Thoracic aorta (tissue), 2 donors: ENCODE results near the gene LGALS7. TPM values are rescaled to one million over a fixed set of nuclear protein-coding genes. Genes with fewer than 3 reads are reported as not detected.
"Not testable (repeated sequence)": the region's sequence is repeated elsewhere in the genome, so short reads cannot be mapped to it uniquely, and the experiment has no call there.

Experiments
- ATAC-seq: fragments of 150-250 bp; one replicate; pipeline ENCODE4 v1.8.0; 2017; ENCODE audit warnings: low read depth; ENCODE audit not compliant: insufficient number of reproducible peaks, low FRiP score
- DNase-seq: peaks from one replicate; pipeline ENCODE4 v3.0.0-alpha.2; 2020; ENCODE audit warnings: low spot score
- H3K27ac ChIP-seq, 2 donors: fragments of 200-600 bp; sonication (generic); 1 replicate in 1 of 2; 2 replicates in 1 of 2; pipeline ENCODE4 v1.5.1; 2016; ENCODE audit warnings: mild to moderate bottlenecking in 2 of 2, moderate library complexity in 2 of 2
- H3K27me3 ChIP-seq: fragments of 200-600 bp; sonication (generic); replicated peaks from 2 replicates; pipeline ENCODE4 v1.6.0; 2016; ENCODE audit warnings: mild to moderate bottlenecking; ENCODE audit not compliant: insufficient read depth
- H3K36me3 ChIP-seq: fragments of 200-600 bp; sonication (generic); one replicate; pipeline ENCODE4 v1.5.1; 2016
- H3K4me1 ChIP-seq, 2 donors: fragments of 200-600 bp; sonication (generic); 1 replicate in 1 of 2; 2 replicates in 1 of 2; pipeline versions ENCODE4 v1.5.1 to v1.6.0; 2016; ENCODE audit warnings: low read depth in 2 of 2, mild to moderate bottlenecking in 1 of 2; ENCODE audit not compliant: control insufficient read depth in 1 of 2
- H3K4me3 ChIP-seq: fragments of 200-600 bp; sonication (generic); 2 replicates; pipeline ENCODE4 v1.5.1; 2016; ENCODE audit warnings: mild to moderate bottlenecking
- H3K9me3 ChIP-seq: fragments of 200-600 bp; sonication (generic); 2 replicates; pipeline ENCODE4 v1.5.1; 2016
- CTCF ChIP-seq: fragments of 200-600 bp; sonication (generic); IDR thresholded peaks from one replicate; pipeline ENCODE4 v1.5.1; 2019; ENCODE audit warnings: antibody characterized with exemption
- total RNA-seq, 2 donors: library from RNA; depleted of rRNA; stranded (reverse); fragments of >200 nt; gene quantifications; one replicate each; pipeline versions ENCODE4 v1.1.0 to v1.2.3, GENCODE V29; 2016

Gene LGALS7
- total RNA-seq, 2 donors from 2014 or later, result not detected

- no peaks in the 10 kb centered on the region for H3K27me3 ChIP-seq
- ATAC-seq (no peak), DNase-seq (no peak)
- H3K27ac ChIP-seq, result no peak overlapping the region
- no peaks in the 10 kb centered on the region for H3K4me1 ChIP-seq
- TF ChIP-seq CTCF, result no peak
- no peaks in the 10 kb centered on the region for H3K36me3 ChIP-seq
- no peaks in the 10 kb centered on the region for H3K9me3 ChIP-seq
- H3K4me3 ChIP-seq, result no peak overlapping the region
These were observed 13.7 kb downstream of the LGALS7 start for GRCh38 chr19:38759590-38760003.

- not testable (repeated sequence) for DNase-seq, H3K27ac ChIP-seq, H3K4me1 ChIP-seq, H3K27me3 ChIP-seq, ATAC-seq, H3K4me3 ChIP-seq, H3K9me3 ChIP-seq, H3K36me3 ChIP-seq
These were observed 19.1 kb downstream of the LGALS7 start for GRCh38 chr19:38754196-38754595.

GRCh38 chr19:38753783-38754182 lies 19.5 kb downstream of the LGALS7 start:
- ATAC-seq, H3K4me3 ChIP-seq, H3K27ac ChIP-seq: not testable (repeated sequence)

GRCh38 chr19:38745316-38745715 lies 28.0 kb downstream of the LGALS7 start:
- DNase-seq, result no peak
- H3K4me1 ChIP-seq, result no peaks in the 10 kb centered on the region
- H3K27me3 ChIP-seq, result no peaks in the 10 kb centered on the region
- no peak overlapping the region for H3K4me3 ChIP-seq
- ATAC-seq, result no peak
- H3K36me3 ChIP-seq, result no peaks in the 10 kb centered on the region
- no peak overlapping the region for H3K27ac ChIP-seq
- no peaks in the 10 kb centered on the region for H3K9me3 ChIP-seq
- no peak for TF ChIP-seq CTCF

More at GRCh38 chr19:38753783-38754182, 19.5 kb downstream of the LGALS7 start:
- H3K9me3 ChIP-seq, H3K36me3 ChIP-seq, H3K27me3 ChIP-seq, H3K4me1 ChIP-seq, DNase-seq: not testable (repeated sequence)

- ATAC-seq, result no peak
- no peak overlapping the region for H3K4me3 ChIP-seq
- DNase-seq, result no peak
- no peaks in the 10 kb centered on the region for H3K9me3 ChIP-seq
- H3K27ac ChIP-seq, result no peak overlapping the region
- no peak for TF ChIP-seq CTCF
- no peaks in the 10 kb centered on the region for H3K27me3 ChIP-seq
- H3K36me3 ChIP-seq, result no peaks in the 10 kb centered on the region
- H3K4me1 ChIP-seq, result no peaks in the 10 kb centered on the region
These were observed 28.4 kb downstream of the LGALS7 start for GRCh38 chr19:38744874-38745273.

- Histone ChIP-seq H3K9me3 (no peaks in the 10 kb centered on the region), H3K27me3 (no peaks in the 10 kb centered on the region), H3K36me3 (no peaks in the 10 kb centered on the region), H3K27ac (no peak within 1 kb of the TSS), H3K4me1 (no peaks in the 10 kb centered on the region), H3K4me3 (no peak within 1 kb of the TSS)
- DNase-seq (no peak), ATAC-seq (no peak)
- TF ChIP-seq CTCF, result no peak
These were observed 29.0 kb downstream of the LGALS7 start, which contains the start of gene CAPN12 for GRCh38 chr19:38744298-38744681. TSS of gene CAPN12 (minus strand) at chr19:38744474. CDS start at chr19:38744165, 309 bp downstream.
